IPS-20b (cell line): ENCODE results near the gene DKKL1.
"Not testable (repeated sequence)": the region's sequence is repeated elsewhere in the genome, so short reads cannot be mapped to it uniquely, and the experiment has no call there.

Experiments
- H3K27ac ChIP-seq: one replicate; pipeline ENCODE4 v1.5.1; 2013; ENCODE audit warnings: low read length
- H3K27me3 ChIP-seq: 2 replicates; pipeline ENCODE4 v1.6.1; 2013; ENCODE audit warnings: mild to moderate bottlenecking, low read length, inconsistent platforms; ENCODE audit not compliant: insufficient read depth
- H3K36me3 ChIP-seq: 2 replicates; pipeline ENCODE4 v1.6.1; 2013; ENCODE audit warnings: low read depth, mild to moderate bottlenecking, inconsistent platforms, low read length, moderate library complexity; ENCODE audit not compliant: insufficient read depth
- H3K4me1 ChIP-seq: 2 replicates; pipeline ENCODE4 v1.6.1; 2013; ENCODE audit warnings: mild to moderate bottlenecking, control low read depth, inconsistent platforms, low read length, moderate library complexity; ENCODE audit not compliant: insufficient read depth
- H3K4me3 ChIP-seq: 2 replicates; pipeline ENCODE4 v1.5.1; 2013; ENCODE audit warnings: mild to moderate bottlenecking, low read length, inconsistent platforms
- H3K9ac ChIP-seq: 2 replicates; pipeline ENCODE4 v1.6.1; 2013; ENCODE audit warnings: low read depth, mild to moderate bottlenecking, inconsistent platforms, low read length, moderate library complexity
- H3K9me3 ChIP-seq: 2 replicates; pipeline ENCODE4 v1.6.1; 2013; ENCODE audit warnings: mild to moderate bottlenecking, low read depth, low read length, inconsistent platforms; ENCODE audit not compliant: insufficient read depth

DKKL1 gene

GRCh38 chr19:49363268-49364082 lies at the start of gene DKKL1:
DKKL1 (plus strand) TSS chr19:49363877; CDS start chr19:49363999, 122 bp downstream.
- peak within 1 kb of the TSS; percentile 10 for H3K27ac ChIP-seq
- H3K4me3 ChIP-seq = peak within 1 kb of the TSS; percentile 91
- H3K27me3 ChIP-seq = no peaks in the 10 kb centered on the region
- H3K9ac ChIP-seq = peak within 1 kb of the TSS; percentile 97; the same call in 1 of the 2 replicates
- peaks cover 12% of the 10 kb centered on the region for H3K36me3 ChIP-seq
- peaks cover 7% of the 10 kb centered on the region; the same call in 1 of the 2 replicates for H3K4me1 ChIP-seq
- no peaks in the 10 kb centered on the region for H3K9me3 ChIP-seq

DNA sequence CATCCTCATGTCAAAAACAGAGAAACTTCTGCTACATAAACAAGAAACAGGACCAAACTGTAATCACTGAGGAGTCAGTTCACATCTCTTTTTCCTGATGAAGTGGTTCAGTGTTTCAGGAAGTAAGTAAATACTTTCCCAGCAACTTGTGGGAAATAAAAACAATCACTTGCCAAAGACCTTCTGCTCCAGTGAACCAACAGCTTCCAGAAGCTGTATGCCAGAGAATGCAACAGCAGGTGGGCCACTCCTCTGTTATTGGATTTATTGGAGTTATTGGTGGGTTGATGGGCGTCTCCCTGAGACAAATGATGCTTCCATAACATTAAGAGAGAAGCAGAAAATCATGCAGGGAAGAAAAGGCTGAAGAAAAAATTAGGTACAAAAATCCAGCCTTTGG lies 48.6 kb upstream of the DKKL1 start:
- Histone ChIP-seq H3K27ac (no peak overlapping the region), H3K4me3 (no peak overlapping the region), H3K4me1 (no peaks in the 10 kb centered on the region), H3K36me3 (no peaks in the 10 kb centered on the region), H3K9me3 (no peaks in the 10 kb centered on the region), H3K9ac (no peak overlapping the region), H3K27me3 (no peaks in the 10 kb centered on the region)

DNA sequence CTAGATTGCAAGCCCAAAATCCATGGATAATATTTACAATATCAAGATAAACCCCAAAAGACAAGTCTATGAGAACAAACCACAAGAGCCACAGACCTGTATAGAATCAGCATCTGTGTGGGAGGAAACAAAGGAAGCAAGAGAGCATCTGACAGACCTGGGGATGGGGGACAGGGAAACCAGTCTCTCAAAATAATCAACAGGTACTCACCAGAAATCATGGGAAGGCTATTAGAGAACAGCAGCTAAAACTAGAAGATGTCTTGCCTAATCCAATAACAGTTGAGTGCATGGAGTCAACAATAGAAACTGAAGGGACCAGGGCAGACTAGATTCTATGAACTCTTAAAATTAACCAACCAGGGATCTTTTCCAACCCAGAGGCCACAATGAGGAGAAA lies 47.4 kb upstream of the DKKL1 start:
- Histone ChIP-seq H3K36me3 (no peaks in the 10 kb centered on the region), H3K9ac (no peak overlapping the region), H3K27ac (no peak overlapping the region), H3K4me3 (no peak overlapping the region), H3K27me3 (no peaks in the 10 kb centered on the region), H3K4me1 (no peaks in the 10 kb centered on the region), H3K9me3 (peaks cover 10% of the 10 kb centered on the region; the same call in 1 of the 2 replicates)

DNA sequence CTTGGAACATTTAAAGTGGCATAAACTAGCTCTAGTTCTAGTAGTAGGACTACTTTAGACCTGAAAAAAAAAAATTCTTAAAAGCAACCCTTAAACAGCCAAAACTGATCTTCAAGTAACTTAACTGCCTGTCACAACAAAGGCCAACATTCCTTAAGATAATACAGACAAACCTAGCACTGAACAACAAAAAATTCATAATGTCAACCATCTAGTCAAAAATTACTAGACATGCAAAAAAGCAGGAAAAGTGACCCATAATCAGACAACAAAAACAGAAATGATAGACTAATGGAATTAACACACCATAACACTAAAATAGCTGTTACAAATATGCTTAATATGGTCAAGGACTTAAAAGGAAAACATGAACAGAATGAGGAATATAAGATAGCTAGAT lies 45.4 kb upstream of the DKKL1 start:
- H3K9me3 ChIP-seq = peaks cover 13% of the 10 kb centered on the region; the same call in 1 of the 2 replicates
- H3K36me3 ChIP-seq = no peaks in the 10 kb centered on the region
- H3K9ac ChIP-seq = no peak overlapping the region
- H3K27ac ChIP-seq = no peak overlapping the region
- H3K4me3 ChIP-seq = no peak overlapping the region
- H3K4me1 ChIP-seq = no peaks in the 10 kb centered on the region
- no peaks in the 10 kb centered on the region for H3K27me3 ChIP-seq

- Histone ChIP-seq H3K27ac (no peak within 1 kb of the TSS), H3K9ac (no peak within 1 kb of the TSS), H3K27me3 (no peaks in the 10 kb centered on the region)
These were observed 38.7 kb upstream of the DKKL1 start, which contains the start of gene SLC6A16 for GRCh38 chr19:49324801-49325576. SLC6A16 (minus strand) TSS chr19:49325191; CDS start chr19:49311347, 13,844 bp downstream.

GRCh38 chr19:49325756-49326155 lies 37.9 kb upstream of the DKKL1 start:
- H3K36me3 ChIP-seq, H3K27me3 ChIP-seq, H3K4me1 ChIP-seq, H3K4me3 ChIP-seq, H3K9ac ChIP-seq, H3K9me3 ChIP-seq, H3K27ac ChIP-seq: not testable (repeated sequence)

More at GRCh38 chr19:49324801-49325576, 38.7 kb upstream of the DKKL1 start, which contains the start of gene SLC6A16:
- H3K4me1 ChIP-seq = no peaks in the 10 kb centered on the region
- no peaks in the 10 kb centered on the region for H3K36me3 ChIP-seq
- no peak within 1 kb of the TSS for H3K4me3 ChIP-seq
- peaks cover 13% of the 10 kb centered on the region; the same call in 1 of the 2 replicates for H3K9me3 ChIP-seq

DNA sequence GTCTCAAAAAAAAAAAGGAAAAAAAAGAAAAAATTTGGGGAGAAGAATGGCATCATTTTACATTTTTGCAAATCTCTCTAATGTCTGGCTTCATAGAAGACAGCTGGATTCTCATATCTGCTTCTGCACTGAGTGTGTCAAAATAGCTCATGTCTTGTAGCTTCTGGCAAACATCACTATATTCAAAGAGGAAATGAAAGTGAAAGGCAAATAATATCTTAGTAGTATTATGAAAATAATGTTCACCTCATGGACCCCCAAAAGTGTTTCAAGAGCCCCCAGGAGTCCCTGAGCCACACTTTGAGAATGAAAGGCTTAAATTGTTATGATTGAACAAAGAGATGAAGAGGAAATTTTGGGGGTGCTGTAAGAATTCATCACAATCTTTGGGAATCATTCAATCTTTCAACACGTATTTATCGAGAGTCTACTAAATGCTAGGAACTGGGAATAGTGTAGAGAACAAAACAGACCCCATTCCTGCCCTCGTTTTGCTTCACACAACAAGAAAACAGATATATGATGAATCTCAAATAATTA lies 37.4 kb upstream of the DKKL1 start:
- Histone ChIP-seq H3K36me3 (no peaks in the 10 kb centered on the region), H3K9ac (no peak overlapping the region), H3K9me3 (peaks cover 3% of the 10 kb centered on the region; the same call in 1 of the 2 replicates), H3K27ac (no peak overlapping the region), H3K4me3 (no peak overlapping the region), H3K27me3 (no peaks in the 10 kb centered on the region), H3K4me1 (no peaks in the 10 kb centered on the region)

GRCh38 chr19:49327878-49328544 lies 35.7 kb upstream of the DKKL1 start:
- no peak overlapping the region for H3K9ac ChIP-seq
- H3K27me3 ChIP-seq = no peaks in the 10 kb centered on the region
- H3K4me3 ChIP-seq = no peak overlapping the region
- no peaks in the 10 kb centered on the region for H3K36me3 ChIP-seq
- no peaks in the 10 kb centered on the region for H3K4me1 ChIP-seq
- no peak overlapping the region for H3K27ac ChIP-seq
- no peaks in the 10 kb centered on the region for H3K9me3 ChIP-seq

GRCh38 chr19:49328741-49329140 lies 34.9 kb upstream of the DKKL1 start:
- Histone ChIP-seq H3K9me3 (no peaks in the 10 kb centered on the region), H3K27me3 (no peaks in the 10 kb centered on the region), H3K27ac (no peak overlapping the region), H3K9ac (no peak overlapping the region), H3K4me1 (no peaks in the 10 kb centered on the region), H3K4me3 (no peak overlapping the region), H3K36me3 (no peaks in the 10 kb centered on the region)

DNA sequence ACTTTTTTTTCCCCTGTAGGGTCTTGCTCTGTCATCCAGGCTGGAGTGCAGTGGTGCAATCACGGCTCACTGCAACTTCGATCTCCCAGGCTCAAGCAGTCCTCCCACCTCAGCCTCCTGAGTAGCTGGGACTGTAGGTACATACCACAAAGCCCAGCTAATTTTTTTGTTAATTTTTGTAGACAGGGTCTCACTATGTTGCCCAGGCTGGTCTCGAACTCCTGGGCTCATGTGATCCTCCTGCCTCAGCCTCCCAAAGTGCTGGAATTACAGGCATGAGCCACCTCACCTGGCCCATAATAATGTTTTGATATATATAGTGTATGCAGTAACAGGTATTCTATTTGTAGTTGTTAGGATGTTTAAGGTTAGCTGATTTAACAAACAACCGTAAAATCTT lies 32.5 kb upstream of the DKKL1 start:
- H3K27me3 ChIP-seq, H3K27ac ChIP-seq, H3K36me3 ChIP-seq, H3K4me1 ChIP-seq, H3K4me3 ChIP-seq, H3K9me3 ChIP-seq: not testable (repeated sequence)
- peak overlapping the region; percentile 32; the same call in 1 of the 2 replicates for H3K9ac ChIP-seq

- Histone ChIP-seq H3K36me3 (no peaks in the 10 kb centered on the region), H3K9ac (peak overlapping the region; percentile 32; the same call in 1 of the 2 replicates), H3K4me1 (no peaks in the 10 kb centered on the region), H3K27ac (no peak overlapping the region), H3K9me3 (no peaks in the 10 kb centered on the region), H3K27me3 (peaks cover 9% of the 10 kb centered on the region), H3K4me3 (no peak overlapping the region)
These were observed 32.0 kb upstream of the DKKL1 start for GRCh38 chr19:49331616-49332055.
